ENCODE data around the gene TXNDC5.
"Not testable (repeated sequence)": the region's sequence is repeated elsewhere in the genome, so short reads cannot be mapped to it uniquely, and the experiment has no call there.

TXNDC5 gene

GRCh38 chr6:7914311-7914710, 3.7 kb upstream of the TXNDC5 start:
- no peak for DNase-seq (ENCODE audit: low spot score)

GRCh38 chr6:7912736-7913517, 2.3 kb upstream of the TXNDC5 start:
- DNase-seq (ENCODE audit: low spot score), result peak; percentile 75

GRCh38 chr6:7912024-7912423, 1.4 kb upstream of the TXNDC5 start:
- DNase-seq (ENCODE audit: low spot score), result no peak

GRCh38 chr6:7911345-7911725, 747 bp upstream of the TXNDC5 start:
- DNase-seq (ENCODE audit: low spot score), result no peak

- DNase-seq (ENCODE audit: low spot score), result no peak
Observed at GRCh38 chr6:7910298-7910653, 312 bp downstream of the TXNDC5 start.

GRCh38 chr6:7909323-7910276, 988 bp downstream of the TXNDC5 start:
- DNase-seq (ENCODE audit: low spot score), result no peak

- no peak for DNase-seq (ENCODE audit: low spot score)
Observed at GRCh38 chr6:7907159-7907558, 3.4 kb downstream of the TXNDC5 start.

- no peak for DNase-seq (ENCODE audit: low spot score)
Observed at GRCh38 chr6:7906741-7907140, 3.8 kb downstream of the TXNDC5 start.

- no peak for DNase-seq (ENCODE audit: low spot score)
Observed at GRCh38 chr6:7905416-7905815, 5.2 kb downstream of the TXNDC5 start.

GRCh38 chr6:7904654-7905319, 5.8 kb downstream of the TXNDC5 start:
- no peak for DNase-seq (ENCODE audit: low spot score)

- DNase-seq (ENCODE audit: low spot score), result no peak
Observed at GRCh38 chr6:7903673-7904072, 6.9 kb downstream of the TXNDC5 start.

- no peak for DNase-seq (ENCODE audit: low spot score)
Observed at GRCh38 chr6:7902867-7903266, 7.7 kb downstream of the TXNDC5 start.

- DNase-seq (ENCODE audit: low spot score), result no peak
Observed at GRCh38 chr6:7902221-7902620, 8.4 kb downstream of the TXNDC5 start.

GRCh38 chr6:7901780-7902179, 8.8 kb downstream of the TXNDC5 start:
- no peak for DNase-seq (ENCODE audit: low spot score)

- no peak for DNase-seq (ENCODE audit: low spot score)
Observed at GRCh38 chr6:7901056-7901455, 9.5 kb downstream of the TXNDC5 start.

GRCh38 chr6:7900621-7901020, 10.0 kb downstream of the TXNDC5 start:
- no peak for DNase-seq (ENCODE audit: low spot score)

- no peak for DNase-seq (ENCODE audit: low spot score)
Observed at GRCh38 chr6:7899889-7900213, 10.7 kb downstream of the TXNDC5 start.

- DNase-seq (ENCODE audit: low spot score), result peak; percentile 71
Observed at GRCh38 chr6:7899101-7899888, 11.3 kb downstream of the TXNDC5 start.

- DNase-seq (ENCODE audit: low spot score), result not testable (repeated sequence)
Observed at GRCh38 chr6:7898193-7898586, 12.4 kb downstream of the TXNDC5 start.

GRCh38 chr6:7897461-7898192, 13.0 kb downstream of the TXNDC5 start:
- no peak for DNase-seq (ENCODE audit: low spot score)

- no peak for DNase-seq (ENCODE audit: low spot score)
Observed at GRCh38 chr6:7896465-7896987, 14.1 kb downstream of the TXNDC5 start.

All from hematopoietic multipotent progenitor cell treated with erythropoietin and hydrocortisone succinate and interleukin-3 and kit ligand, for 15 days (in vitro differentiated cells).